Activated CD4-positive, alpha-beta T cell treated with anti-CD3 and anti-CD28 coated beads for 24 hours (primary cell): ENCODE results near the gene ANKRD42.
"Not testable (repeated sequence)": the region's sequence is repeated elsewhere in the genome, so short reads cannot be mapped to it uniquely, and the experiment has no call there.

ENCODE experiments used
- DNase-seq, 2 donors: peaks; one replicate each; pipeline ENCODE4 v3.0.0-alpha.2; 2020; ENCODE audit warnings: low read depth in 2 of 2

ANKRD42 gene

GRCh38 chr11:83241291-83241946 lies 47.9 kb downstream of the ANKRD42 start:
- DNase-seq, result no peak

GRCh38 chr11:83249445-83249844 lies 55.9 kb downstream of the ANKRD42 start:
- DNase-seq, result no peak

- no peak for DNase-seq
Measured at GRCh38 chr11:83249972-83250593, 56.6 kb downstream of the ANKRD42 start.

GRCh38 chr11:83252266-83252665 lies 58.8 kb downstream of the ANKRD42 start:
- DNase-seq, result no peak

- no peak for DNase-seq
Measured at GRCh38 chr11:83252941-83253340, 59.4 kb downstream of the ANKRD42 start.

- DNase-seq, result no peak
Measured at GRCh38 chr11:83255366-83255765, 61.9 kb downstream of the ANKRD42 start.

GRCh38 chr11:83256602-83257340 lies 63.3 kb downstream of the ANKRD42 start:
- no peak for DNase-seq

- no peak for DNase-seq
Measured at GRCh38 chr11:83257761-83258168, 64.3 kb downstream of the ANKRD42 start.

GRCh38 chr11:83259559-83259958 lies 66.0 kb downstream of the ANKRD42 start:
- DNase-seq, result no peak

GRCh38 chr11:83265331-83265730 lies 71.8 kb downstream of the ANKRD42 start:
- no peak for DNase-seq

- DNase-seq, result not testable (repeated sequence)
Measured at GRCh38 chr11:83269080-83269479, 75.6 kb downstream of the ANKRD42 start.

GRCh38 chr11:83271734-83272133 lies 78.2 kb downstream of the ANKRD42 start:
- not testable (repeated sequence) for DNase-seq

- DNase-seq, result no peak
Measured at GRCh38 chr11:83272627-83273026, 79.1 kb downstream of the ANKRD42 start.

GRCh38 chr11:83275888-83276641 lies 82.6 kb downstream of the ANKRD42 start:
- DNase-seq, result no peak

GRCh38 chr11:83278351-83278750 lies 84.8 kb downstream of the ANKRD42 start:
- DNase-seq, result no peak

- no peak for DNase-seq
Measured at GRCh38 chr11:83280256-83280655, 86.7 kb downstream of the ANKRD42 start.

GRCh38 chr11:83282084-83282716 lies 88.7 kb downstream of the ANKRD42 start:
- no peak for DNase-seq

- DNase-seq, result no peak
Measured at GRCh38 chr11:83284501-83285150, 91.1 kb downstream of the ANKRD42 start.

GRCh38 chr11:83285151-83285770 lies 91.7 kb downstream of the ANKRD42 start:
- no peak for DNase-seq

- peak; percentile 81 to 83 for DNase-seq
Measured at GRCh38 chr11:83285771-83286528, 92.4 kb downstream of the ANKRD42 start, which contains the start of gene CCDC90B. TSS of gene CCDC90B (minus strand) at chr11:83286367. CDS start at chr11:83285972, 395 bp downstream.
